Bone marrow (tissue), 2 donors: Measurements from ENCODE around the gene LY6G5C.
"Not testable (repeated sequence)": the region's sequence is repeated elsewhere in the genome, so short reads cannot be mapped to it uniquely, and the experiment has no call there.

Experiments
- DNase-seq, 2 donors: peaks; one replicate each; lab custom pipeline; 2025; lab: John Stamatoyannopoulos, UW

Gene LY6G5C

DNA sequence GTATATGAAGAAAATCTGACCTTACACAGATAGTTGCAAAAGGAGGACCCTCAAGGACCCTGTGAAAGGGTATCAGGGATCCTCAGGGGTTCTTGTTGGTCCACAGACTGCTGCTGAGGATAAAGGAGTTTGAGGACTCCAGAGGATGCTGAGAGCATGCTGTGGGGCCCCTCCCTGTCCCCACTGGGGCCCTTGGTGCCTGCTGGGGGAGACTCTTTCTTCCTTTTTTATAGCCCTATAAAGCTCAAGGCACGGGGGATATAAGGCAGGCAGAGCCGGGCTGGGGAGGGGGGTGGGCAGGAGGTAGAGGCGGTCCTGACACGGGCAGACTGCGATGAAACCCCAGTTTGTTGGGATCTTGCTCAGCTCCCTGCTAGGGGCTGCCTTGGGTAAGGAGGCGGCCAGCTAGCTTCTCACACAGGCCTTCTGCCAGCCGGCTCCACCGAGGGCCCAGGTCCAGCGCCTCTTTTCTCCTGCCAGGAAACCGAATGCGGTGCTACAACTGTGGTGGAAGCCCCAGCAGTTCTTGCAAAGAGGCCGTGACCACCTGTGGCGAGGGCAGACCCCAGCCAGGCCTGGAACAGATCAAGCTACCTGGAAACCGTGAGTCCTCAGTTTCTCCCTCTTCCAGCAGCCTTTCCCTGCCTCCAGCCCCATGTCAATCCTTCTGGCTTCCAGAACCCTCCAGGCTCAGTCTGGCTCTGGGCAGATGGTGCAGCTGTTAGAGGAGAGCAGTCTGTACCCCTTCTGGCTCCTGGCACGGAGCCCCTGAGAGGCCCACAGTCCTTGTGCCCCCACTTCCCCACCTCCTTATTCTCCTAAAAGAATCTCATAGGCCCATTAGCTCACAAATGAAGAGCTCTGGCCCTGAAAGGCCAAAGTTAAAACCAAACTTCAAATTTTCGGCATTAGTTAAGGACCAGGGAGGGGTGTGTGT lies 34.4 kb upstream of the LY6G5C start, which contains the start of gene LY6G6D:
Gene LY6G6D, plus strand, starts transcription at position 327 of the 937 bp plus-strand sequence. Its CDS starts 8 bp downstream, at position 335.
- DNase-seq, result no peak

- DNase-seq, result no peak
Observed at GRCh38 chr6:31713991-31714684, 33.3 kb upstream of the LY6G5C start.

- no peak for DNase-seq
Observed at GRCh38 chr6:31713465-31713864, 32.6 kb upstream of the LY6G5C start.

- no peak for DNase-seq
Observed at GRCh38 chr6:31712296-31712695, 31.4 kb upstream of the LY6G5C start.

DNA sequence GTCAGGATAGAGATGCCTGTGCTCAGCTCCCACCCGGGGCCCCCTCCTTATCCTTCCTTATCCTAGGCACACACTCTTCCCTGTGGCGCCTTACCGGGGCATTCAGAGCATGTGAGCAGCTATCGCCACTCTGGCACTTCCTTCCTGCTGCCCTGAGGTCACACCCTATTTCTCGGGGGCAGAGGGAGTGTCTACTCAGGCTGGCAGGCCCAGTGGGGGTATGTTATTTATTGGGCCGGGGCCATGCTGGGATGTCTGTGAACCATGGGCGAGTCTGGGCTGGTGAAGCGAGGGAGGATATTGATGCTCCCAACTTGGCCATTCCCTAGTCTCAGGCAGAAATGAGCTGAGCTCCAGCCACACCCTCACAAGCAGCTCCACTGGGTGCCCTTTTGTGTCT lies 30.4 kb upstream of the LY6G5C start:
- no peak for DNase-seq

DNA sequence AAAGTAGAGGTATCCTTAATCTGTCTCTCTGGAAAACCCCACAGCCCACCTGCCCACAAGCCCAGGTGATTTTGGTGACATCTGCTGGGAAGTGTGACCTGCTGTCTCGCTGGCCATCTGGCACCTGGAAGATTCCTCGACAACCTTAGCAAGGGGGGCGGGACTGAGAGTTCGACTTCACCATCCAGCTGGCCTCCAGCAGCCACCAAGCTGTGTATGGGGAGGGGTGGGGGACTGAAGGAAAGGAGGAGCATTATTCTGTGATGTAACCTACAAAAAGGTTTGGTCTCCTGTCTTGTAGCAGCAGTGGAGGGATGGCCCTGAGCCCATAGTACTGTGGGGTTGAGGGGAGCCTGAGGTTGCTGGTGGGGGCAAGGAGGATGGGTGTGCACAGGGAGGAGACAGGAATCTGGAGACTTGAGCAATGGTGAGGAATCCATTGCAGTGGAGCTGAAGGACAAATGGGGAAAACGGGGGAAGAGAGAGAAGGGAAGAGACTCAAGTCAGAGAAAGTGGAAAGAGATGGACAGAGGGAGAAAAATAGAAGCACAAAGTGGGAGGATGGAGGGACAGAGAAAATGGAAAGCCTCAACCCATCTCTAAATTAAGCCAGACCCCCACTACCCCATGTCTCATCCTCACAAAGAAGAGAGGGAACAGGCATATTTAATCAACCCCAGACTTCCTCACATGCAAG lies 29.8 kb upstream of the LY6G5C start:
- no peak for DNase-seq

- DNase-seq, result not testable (repeated sequence)
Observed at GRCh38 chr6:31709157-31709556, 28.3 kb upstream of the LY6G5C start.

GRCh38 chr6:31708224-31708623 lies 27.4 kb upstream of the LY6G5C start:
- no peak for DNase-seq

DNA sequence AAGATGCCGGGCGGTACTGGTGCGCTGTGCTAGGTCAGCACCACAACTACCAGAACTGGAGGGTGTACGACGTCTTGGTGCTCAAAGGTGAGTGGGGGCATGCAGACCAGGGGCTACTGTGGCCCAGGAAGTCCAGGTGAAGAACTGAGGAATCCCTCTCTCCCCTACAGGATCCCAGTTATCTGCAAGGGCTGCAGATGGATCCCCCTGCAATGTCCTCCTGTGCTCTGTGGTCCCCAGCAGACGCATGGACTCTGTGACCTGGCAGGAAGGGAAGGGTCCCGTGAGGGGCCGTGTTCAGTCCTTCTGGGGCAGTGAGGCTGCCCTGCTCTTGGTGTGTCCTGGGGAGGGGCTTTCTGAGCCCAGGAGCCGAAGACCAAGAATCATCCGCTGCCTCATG lies 26.8 kb upstream of the LY6G5C start:
- no peak for DNase-seq

DNA sequence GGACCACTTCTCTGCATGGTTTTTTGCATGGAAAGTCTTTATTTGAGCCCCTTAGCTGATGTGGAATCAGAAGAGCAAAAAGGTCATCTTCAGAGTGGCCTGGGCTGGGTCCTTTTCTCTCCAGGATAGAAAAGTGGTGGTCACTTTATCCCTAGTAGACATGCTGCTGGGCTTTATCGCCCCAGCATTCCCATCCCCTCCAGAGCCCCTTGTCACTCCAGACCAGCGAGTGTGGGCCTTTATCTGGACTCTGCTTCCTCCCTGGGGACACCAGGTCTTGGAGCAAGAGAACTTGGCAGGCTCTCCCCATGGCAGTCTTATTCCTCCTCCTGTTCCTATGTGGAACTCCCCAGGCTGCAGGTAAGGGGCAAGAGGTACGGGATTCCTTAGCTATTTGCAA lies 25.7 kb upstream of the LY6G5C start, which contains the start of gene LY6G6F:
Gene LY6G6F, plus strand, starts transcription at position 268 of the 400 bp plus-strand sequence. Its CDS starts 41 bp downstream, at position 309.
- no peak for DNase-seq

DNA sequence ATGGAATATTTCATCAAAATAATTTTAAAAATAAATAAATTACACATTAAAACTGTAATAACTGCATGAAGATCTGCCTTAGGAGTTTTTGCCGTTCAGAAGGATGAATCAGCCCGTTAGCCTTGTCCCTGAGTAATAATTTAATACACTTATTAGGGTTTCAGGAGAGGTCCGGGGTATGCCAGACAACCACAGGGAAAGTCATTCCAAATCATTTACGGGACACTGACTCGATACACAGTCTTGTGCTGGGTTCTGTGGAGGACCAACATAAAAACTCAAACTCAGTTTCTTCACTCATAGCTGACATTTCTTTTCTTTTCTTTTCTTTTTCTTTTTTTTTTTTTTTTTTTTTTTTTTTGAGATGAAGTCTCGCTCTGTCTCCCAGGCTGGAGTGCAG lies 25.1 kb upstream of the LY6G5C start:
- DNase-seq, result no peak

- peak; percentile 91 to 95 for DNase-seq
Observed at GRCh38 chr6:31702819-31703716, 22.2 kb upstream of the LY6G5C start, which contains the start of gene ABHD16A. Gene ABHD16A (minus strand): TSS chr6:31703324. CDS start chr6:31703281, 43 bp downstream.

- no peak for DNase-seq
Observed at GRCh38 chr6:31702405-31702818, 21.5 kb upstream of the LY6G5C start.

GRCh38 chr6:31701666-31702404 lies 21.0 kb upstream of the LY6G5C start:
- DNase-seq, result no peak

- DNase-seq, result no peak
Observed at GRCh38 chr6:31700740-31701401, 20.0 kb upstream of the LY6G5C start.

- no peak for DNase-seq
Observed at GRCh38 chr6:31697555-31697954, 16.7 kb upstream of the LY6G5C start.

DNA sequence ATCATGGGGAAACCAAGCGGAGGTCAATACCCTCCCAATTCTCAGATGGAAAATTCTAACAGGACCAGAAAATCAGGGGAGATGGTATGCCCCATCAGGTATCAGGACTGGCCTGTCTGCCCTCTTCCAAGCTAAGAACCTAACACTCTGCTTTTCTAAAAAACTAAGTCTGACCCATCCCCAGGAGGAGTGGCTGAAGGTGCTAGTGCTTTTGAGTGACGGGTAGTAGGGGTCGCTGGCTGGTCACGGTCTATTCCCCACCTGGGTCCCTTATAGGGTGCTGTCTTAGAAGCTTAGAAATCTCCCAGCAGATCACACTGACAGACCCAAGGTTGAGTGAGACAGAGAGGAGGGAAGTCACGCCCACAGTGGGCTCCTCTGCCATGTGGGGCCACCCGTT lies 12.7 kb upstream of the LY6G5C start:
- DNase-seq, result no peak

- DNase-seq, result no peak
Observed at GRCh38 chr6:31692886-31693285, 12.0 kb upstream of the LY6G5C start.

- DNase-seq, result no peak
Observed at GRCh38 chr6:31692353-31692752, 11.5 kb upstream of the LY6G5C start.

- no peak for DNase-seq
Observed at GRCh38 chr6:31691564-31692108, 10.8 kb upstream of the LY6G5C start.
